K562 (cell line): ENCODE measurements around the gene TALDO1. TPM values are rescaled to one million over a fixed set of nuclear protein-coding genes. Genes with fewer than 3 reads are reported as not detected.
A peak's percentile ranks its signal among the peaks of the same experiment; 100 is the strongest.

Experiments
- NRF1 ChIP-seq, 2 experiments: fragments of 450-650 bp; IDR thresholded peaks in 1 of 2; conservative IDR thresholded peaks in 1 of 2; 2 replicates each; pipeline ENCODE4 v1.6.1; 2014; ENCODE audit warnings: mild to moderate bottlenecking in 2 of 2
- XRCC3 ChIP-seq: fragments of 450-650 bp; IDR thresholded peaks from 2 replicates; pipeline ENCODE4 v1.6.1; 2017; ENCODE audit warnings: mild to moderate bottlenecking, moderate library complexity
- polyA plus RNA-seq, 8 experiments: library from polyadenylated mRNA; depleted of rRNA in 4 of 8; stranded (reverse) in 5 of 8; unstranded in 3 of 8; fragments of >200 nt; fragmentation: Nextera tagmentation in 2 of 8; fragmentation: Illumina TruSeq in 1 of 8; extraction: Ambion mirVana in 2 of 8; extraction: Trizol in 1 of 8; gene quantifications; 2 replicates each; pipeline versions ENCODE4 v1.2.1 to v1.2.3, GENCODE V29; 2011 to 2014; ENCODE audit warnings: inconsistent platforms in 1 of 8, missing spikeins in 1 of 8
- total RNA-seq, 7 experiments: library from RNA; depleted of rRNA in 6 of 7; stranded (reverse); fragments of >200 nt in 6 of 7; fragmentation: Illumina TruSeq in 2 of 7; extraction: Trizol in 2 of 7; gene quantifications; 2 replicates each; pipeline versions ENCODE4 v1.2.1 to v1.2.3, GENCODE V29; 2011 to 2021; ENCODE audit warnings: low replicate concordance in 1 of 7
- TF ChIP-seq, protein P1 (sequence below), 2 experiments: fragments of 450-650 bp; formaldehyde crosslinking in 1 of 2; IDR thresholded peaks; 2 replicates each; pipeline versions ENCODE4 v1.4.0 to v1.6.1; 2014 to 2020; ENCODE audit warnings: mild to moderate bottlenecking in 2 of 2, borderline replicate concordance in 1 of 2, low read depth in 1 of 2

The TALDO1 gene
- total and polyA plus RNA-seq, 9 of the 15 experiments (the other 6 are each of a cell fraction or from before 2014, with no cell fraction given): 260 to 541 (median 441) TPM

DNA sequence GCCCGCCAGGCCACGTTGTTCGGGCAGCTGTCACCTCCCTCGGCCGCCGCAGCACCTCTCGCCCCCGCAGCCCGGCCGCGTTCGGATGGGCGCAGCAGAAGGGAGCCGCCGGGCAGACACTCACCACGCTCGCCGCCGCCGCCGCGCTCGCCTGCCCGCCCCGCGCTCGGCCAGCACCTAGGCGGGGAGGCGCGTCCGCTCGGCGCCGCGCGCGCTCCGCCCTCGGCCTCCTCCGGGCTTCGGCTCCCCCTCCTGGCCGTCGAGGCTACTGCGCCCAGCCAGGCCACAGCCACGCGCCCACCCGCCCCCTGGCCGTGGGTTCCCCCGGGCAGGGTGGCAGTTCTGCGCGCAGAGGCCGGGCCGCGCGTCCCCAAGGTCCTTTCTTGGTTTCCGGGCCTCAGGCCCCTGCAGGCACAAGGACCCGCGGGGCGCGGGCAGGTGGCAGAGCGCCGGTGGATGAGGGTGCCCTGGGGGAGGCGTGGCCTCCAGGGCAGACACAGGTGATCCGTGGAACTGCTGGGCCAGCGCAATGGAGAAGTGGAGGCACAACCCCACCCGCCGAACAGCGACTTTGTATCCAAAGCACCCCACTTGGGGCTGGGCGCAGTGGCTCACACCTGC is 50.9 kb downstream of the TALDO1 start, which contains the start of gene SLC25A22 (continued):
- TF ChIP-seq, protein P1, sequence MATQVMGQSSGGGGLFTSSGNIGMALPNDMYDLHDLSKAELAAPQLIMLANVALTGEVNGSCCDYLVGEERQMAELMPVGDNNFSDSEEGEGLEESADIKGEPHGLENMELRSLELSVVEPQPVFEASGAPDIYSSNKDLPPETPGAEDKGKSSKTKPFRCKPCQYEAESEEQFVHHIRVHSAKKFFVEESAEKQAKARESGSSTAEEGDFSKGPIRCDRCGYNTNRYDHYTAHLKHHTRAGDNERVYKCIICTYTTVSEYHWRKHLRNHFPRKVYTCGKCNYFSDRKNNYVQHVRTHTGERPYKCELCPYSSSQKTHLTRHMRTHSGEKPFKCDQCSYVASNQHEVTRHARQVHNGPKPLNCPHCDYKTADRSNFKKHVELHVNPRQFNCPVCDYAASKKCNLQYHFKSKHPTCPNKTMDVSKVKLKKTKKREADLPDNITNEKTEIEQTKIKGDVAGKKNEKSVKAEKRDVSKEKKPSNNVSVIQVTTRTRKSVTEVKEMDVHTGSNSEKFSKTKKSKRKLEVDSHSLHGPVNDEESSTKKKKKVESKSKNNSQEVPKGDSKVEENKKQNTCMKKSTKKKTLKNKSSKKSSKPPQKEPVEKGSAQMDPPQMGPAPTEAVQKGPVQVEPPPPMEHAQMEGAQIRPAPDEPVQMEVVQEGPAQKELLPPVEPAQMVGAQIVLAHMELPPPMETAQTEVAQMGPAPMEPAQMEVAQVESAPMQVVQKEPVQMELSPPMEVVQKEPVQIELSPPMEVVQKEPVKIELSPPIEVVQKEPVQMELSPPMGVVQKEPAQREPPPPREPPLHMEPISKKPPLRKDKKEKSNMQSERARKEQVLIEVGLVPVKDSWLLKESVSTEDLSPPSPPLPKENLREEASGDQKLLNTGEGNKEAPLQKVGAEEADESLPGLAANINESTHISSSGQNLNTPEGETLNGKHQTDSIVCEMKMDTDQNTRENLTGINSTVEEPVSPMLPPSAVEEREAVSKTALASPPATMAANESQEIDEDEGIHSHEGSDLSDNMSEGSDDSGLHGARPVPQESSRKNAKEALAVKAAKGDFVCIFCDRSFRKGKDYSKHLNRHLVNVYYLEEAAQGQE (IDR thresholded peaks at IDR 0.05; ENCODE audit: borderline replicate concordance): peak; percentile 42; the same call in 1 of the 2 replicates
- TF ChIP-seq, protein P1 (CRISPR knock-in tag; IDR thresholded peaks at IDR 0.05; ENCODE audit: low read depth): no peak
- TF ChIP-seq NRF1 (conservative IDR thresholded peaks at IDR 0.05 in 1 of 2, IDR thresholded peaks at IDR 0.05 in 1 of 2) (0 out of 4 replicates have a peak, but pooled peaks of 1 of the 2 experiments have one; percentile 4), XRCC3 (no peak)
